HUES48 (cell line): ENCODE measurements around the gene POLR3E.
"Not testable (repeated sequence)": the region's sequence is repeated elsewhere in the genome, so short reads cannot be mapped to it uniquely, and the experiment has no call there.

Experiments used
- H3K27ac ChIP-seq: one replicate; pipeline ENCODE4 v1.7.0; 2013; ENCODE audit warnings: low read depth, low read length, inconsistent platforms
- H3K27me3 ChIP-seq: 2 replicates; pipeline ENCODE4 v1.6.1; 2013; ENCODE audit warnings: mild to moderate bottlenecking, low read length; ENCODE audit not compliant: control insufficient read depth, insufficient read depth
- H3K36me3 ChIP-seq: 2 replicates; pipeline ENCODE4 v1.6.1; 2013; ENCODE audit warnings: low read length; ENCODE audit not compliant: control insufficient read depth, insufficient read depth
- H3K4me1 ChIP-seq: 2 replicates; pipeline ENCODE4 v1.6.1; 2013; ENCODE audit warnings: mild to moderate bottlenecking, low read length; ENCODE audit not compliant: control insufficient read depth, insufficient read depth
- H3K4me3 ChIP-seq: 2 replicates; pipeline ENCODE4 v1.5.1; 2013; ENCODE audit warnings: mild to moderate bottlenecking, low read depth, low read length
- H3K9ac ChIP-seq: 2 replicates; pipeline ENCODE4 v1.6.1; 2013; ENCODE audit warnings: mild to moderate bottlenecking, low read depth, low read length, moderate library complexity
- H3K9me3 ChIP-seq: 2 replicates; pipeline ENCODE4 v1.6.1; 2013; ENCODE audit warnings: low read length; ENCODE audit not compliant: control insufficient read depth, insufficient read depth

The POLR3E gene

DNA sequence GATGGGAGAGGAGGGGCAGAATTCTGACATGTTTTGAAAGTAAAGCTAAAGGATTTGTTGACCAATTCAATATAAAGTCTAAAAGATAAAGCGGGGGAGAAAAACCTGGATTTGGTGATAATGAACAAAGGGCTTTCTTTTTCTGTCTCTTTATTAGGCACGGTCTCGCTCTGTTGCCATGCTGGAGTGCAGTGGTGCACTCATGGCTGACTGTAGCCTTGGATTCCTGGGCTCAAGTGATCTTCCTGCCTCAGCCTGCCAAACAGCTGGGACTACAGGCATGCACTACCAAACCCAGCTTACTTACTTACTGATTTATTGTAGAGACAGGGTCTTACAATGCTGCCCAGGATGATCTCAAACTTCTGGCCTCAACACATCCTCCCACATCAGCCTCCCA, 69.7 kb downstream of the POLR3E start:
- H3K36me3 ChIP-seq = peaks cover 57% of the 10 kb centered on the region
- H3K4me3 ChIP-seq = no peak overlapping the region
- no peak overlapping the region for H3K27ac ChIP-seq
- H3K27me3 ChIP-seq = no peaks in the 10 kb centered on the region
- no peak overlapping the region for H3K9ac ChIP-seq
- H3K9me3 ChIP-seq = no peaks in the 10 kb centered on the region
- peaks cover 19% of the 10 kb centered on the region for H3K4me1 ChIP-seq

DNA sequence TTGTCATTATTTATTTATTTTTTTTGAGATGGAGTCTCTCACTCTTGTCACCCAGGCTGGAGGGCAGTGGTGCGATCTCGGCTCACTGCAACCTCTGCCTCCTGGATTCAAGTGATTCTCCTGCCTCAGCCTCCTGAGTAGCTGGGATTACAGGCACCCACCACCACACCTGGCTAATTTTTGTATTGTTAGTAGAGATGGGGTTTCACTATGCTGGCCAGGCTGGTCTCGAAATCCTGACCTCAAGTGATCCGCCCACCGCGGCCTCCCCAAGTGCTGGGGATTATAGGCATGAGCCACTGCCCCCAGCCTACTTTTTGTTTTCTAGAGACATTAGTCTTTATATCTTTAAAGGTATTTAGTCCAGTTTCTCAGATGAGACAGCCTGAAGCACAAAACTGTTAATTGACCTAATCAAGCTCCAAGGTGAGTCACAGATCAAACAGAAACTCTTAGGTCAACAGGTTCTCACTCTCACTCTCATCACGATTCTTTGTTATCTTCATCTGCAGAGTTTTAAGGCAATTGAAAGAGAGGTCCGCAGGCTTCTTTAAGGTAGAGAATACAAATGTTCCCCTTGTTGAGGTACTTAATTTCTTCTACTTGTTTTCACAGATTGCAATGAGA, 71.1 kb downstream of the POLR3E start:
- H3K36me3 ChIP-seq = peaks cover 46% of the 10 kb centered on the region
- not testable (repeated sequence) for H3K27me3 ChIP-seq, H3K4me3 ChIP-seq, H3K9me3 ChIP-seq, H3K9ac ChIP-seq
- peak overlapping the region; percentile 4 for H3K27ac ChIP-seq
- H3K4me1 ChIP-seq = peaks cover 30% of the 10 kb centered on the region

DNA sequence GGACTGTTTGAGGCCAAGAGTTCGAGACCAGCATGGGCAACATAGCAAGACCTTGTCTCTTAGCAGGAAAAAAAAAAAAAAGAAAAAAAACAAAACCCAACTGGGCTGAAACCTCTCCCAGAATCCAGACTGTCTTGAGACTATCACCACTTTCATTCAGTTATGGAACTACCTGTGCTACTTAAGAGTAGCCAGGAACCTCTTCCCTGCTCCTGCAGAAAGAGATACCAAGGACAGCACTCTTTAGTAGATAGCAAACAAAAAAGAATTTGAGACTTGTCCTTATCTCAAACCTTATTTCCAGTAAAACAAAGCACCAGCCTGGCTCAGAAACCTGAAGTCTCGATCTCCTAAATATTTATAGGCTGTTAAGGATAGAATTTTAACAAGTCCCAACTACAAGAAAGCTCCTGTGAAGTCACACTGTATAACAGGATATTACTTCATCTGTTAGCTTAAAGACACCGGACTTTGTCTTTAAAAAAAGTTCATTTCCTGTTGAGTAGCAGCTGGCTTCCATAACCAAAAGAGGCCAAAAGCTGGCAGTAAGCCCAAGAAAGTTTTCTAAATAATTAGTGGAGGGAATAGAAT, 72.1 kb downstream of the POLR3E start:
- H3K27ac ChIP-seq = peak overlapping the region; percentile 70
- H3K9me3 ChIP-seq = no peaks in the 10 kb centered on the region
- no peak overlapping the region for H3K4me3 ChIP-seq
- no peak overlapping the region for H3K9ac ChIP-seq
- peaks cover 36% of the 10 kb centered on the region for H3K36me3 ChIP-seq
- peaks cover 30% of the 10 kb centered on the region for H3K4me1 ChIP-seq
- H3K27me3 ChIP-seq = no peaks in the 10 kb centered on the region

DNA sequence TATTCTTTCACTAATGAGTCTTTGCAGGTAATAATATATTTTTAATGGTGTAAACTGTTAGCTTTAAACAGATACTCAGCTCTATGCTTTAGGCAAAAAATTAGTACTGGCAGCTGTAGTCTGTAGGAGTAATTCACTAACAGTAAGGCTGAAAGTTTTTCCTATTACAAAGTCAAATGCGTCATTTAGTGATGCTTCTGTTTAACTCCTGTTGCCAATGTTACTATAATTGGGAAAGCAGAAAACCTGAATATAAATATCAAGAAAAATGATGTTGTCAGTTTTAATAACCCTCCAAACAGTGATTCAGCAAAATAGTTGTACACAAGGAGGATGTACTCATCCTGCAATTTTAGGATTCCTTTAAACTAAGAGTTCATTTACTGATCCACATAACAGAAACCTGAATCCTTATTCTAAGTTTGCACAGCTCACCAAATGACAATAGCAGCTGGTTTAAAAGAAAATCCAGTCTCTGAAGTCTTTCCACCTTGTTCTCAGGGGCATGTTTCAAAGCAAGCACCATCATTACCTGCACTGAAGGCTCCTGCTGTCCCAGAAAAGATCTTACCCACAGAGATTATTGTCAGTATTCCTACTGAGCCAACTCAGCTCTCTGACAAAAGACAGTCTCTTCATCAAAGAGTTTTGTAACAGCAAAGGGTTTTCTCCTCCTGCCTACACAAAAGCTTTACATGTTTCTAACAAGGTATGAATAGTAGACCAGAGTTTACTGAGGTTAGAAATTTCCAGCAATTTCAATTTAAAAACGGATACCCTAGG, 73.0 kb downstream of the POLR3E start:
- Histone ChIP-seq H3K27me3 (no peaks in the 10 kb centered on the region), H3K36me3 (peaks cover 28% of the 10 kb centered on the region; the same call in 1 of the 2 replicates), H3K9ac (no peak overlapping the region), H3K9me3 (no peaks in the 10 kb centered on the region), H3K4me1 (peaks cover 30% of the 10 kb centered on the region), H3K4me3 (no peak overlapping the region), H3K27ac (peak overlapping the region; percentile 70)

GRCh38 chr16:22372882-22373661, 75.9 kb downstream of the POLR3E start:
- peak overlapping the region; percentile 88 for H3K4me3 ChIP-seq
- H3K27ac ChIP-seq = no peak overlapping the region
- H3K9me3 ChIP-seq = no peaks in the 10 kb centered on the region
- H3K27me3 ChIP-seq = no peaks in the 10 kb centered on the region; the same call in 1 of the 2 replicates
- H3K36me3 ChIP-seq = peaks cover 25% of the 10 kb centered on the region; the same call in 1 of the 2 replicates
- peak overlapping the region; percentile 69 for H3K9ac ChIP-seq
- H3K4me1 ChIP-seq = peaks cover 26% of the 10 kb centered on the region

DNA sequence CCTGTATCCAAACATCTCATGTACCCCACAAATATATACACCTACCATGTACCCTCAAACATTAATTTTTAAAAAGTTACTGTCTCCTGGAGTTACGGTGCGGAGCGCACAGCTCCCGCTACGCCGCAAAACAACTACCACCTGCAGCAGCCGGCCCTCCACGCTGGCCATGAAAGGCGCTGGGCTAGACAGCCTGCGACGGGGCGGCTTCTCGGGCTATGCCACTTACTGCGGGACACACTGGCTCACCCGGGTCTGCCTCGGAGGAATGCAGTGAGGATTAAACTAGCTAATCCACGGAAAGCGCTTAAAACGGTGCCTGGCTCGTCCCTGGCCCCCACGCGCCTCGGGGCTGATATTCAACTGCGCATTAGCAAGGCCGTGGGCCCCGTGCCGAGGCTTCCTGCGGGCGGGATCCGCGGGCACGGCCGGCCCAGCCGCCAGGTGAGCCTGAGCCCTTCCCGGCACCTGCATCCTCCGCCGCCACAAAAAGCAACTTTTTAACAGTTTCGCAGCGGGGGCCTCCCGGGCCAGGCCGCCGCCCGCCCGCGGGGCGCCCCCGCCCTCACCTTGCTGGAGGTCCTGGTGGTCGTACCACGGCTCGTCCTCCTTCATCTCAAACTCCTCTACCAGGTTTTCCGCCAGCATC, 76.6 kb downstream of the POLR3E start:
- H3K27ac ChIP-seq = peak overlapping the region; percentile 83
- H3K9ac ChIP-seq = peak overlapping the region; percentile 69
- peaks cover 26% of the 10 kb centered on the region for H3K4me1 ChIP-seq

DNA sequence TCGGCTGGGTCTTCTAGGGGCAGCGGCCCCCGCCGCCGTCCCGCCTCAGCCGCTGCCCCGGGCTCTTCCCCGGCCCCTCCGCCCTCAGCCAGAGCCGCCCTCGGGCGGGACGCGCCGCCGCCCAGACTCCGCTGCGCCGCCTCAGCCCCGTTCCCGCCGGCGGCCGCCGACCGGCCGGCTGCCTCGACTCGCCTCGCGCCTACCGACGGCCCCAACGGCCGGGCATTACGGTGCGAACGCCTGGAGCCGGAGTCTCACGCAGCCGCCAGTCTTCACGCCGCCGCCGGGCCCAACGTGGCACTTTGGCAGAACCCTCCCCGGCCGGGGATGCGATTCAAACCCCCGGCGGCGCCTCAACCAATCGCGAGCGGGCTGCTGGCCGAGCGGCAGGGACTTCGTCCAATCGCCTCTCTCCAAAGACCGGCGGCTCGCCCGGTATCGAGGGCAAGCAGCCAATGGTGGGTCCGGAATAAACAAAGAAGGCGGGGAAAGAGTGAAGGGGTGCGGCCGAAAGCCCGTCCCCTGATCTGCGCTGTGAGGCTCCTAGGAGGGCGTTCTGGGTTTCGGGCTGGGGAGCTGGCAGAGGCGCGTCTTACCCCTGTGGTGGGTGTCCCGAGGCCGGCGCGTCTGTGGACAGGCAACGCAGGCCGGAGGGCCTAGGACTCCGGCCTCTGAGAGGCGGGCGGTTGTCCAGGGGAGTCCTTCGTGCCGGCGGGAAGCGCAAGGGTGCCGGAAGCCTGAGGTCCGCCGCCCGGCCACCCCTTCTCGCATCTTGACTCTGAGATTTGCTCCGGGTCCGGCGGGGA, 77.3 kb downstream of the POLR3E start, which contains the start of gene CDR2:
CDR2 (minus strand) TSS at position 309 of the 806 bp plus-strand sequence. CDS start 310 bp downstream, outside the sequence.
- peak within 1 kb of the TSS; percentile 69 for H3K9ac ChIP-seq
- H3K4me3 ChIP-seq = peak within 1 kb of the TSS; percentile 88
- H3K9me3 ChIP-seq = no peaks in the 10 kb centered on the region
- peaks cover 24% of the 10 kb centered on the region for H3K4me1 ChIP-seq
- H3K27me3 ChIP-seq = no peaks in the 10 kb centered on the region; the same call in 1 of the 2 replicates
- peak within 1 kb of the TSS; percentile 83 for H3K27ac ChIP-seq
- peaks cover 17% of the 10 kb centered on the region; the same call in 1 of the 2 replicates for H3K36me3 ChIP-seq

More for the DNA sequence above, 76.6 kb downstream of the POLR3E start:
- Histone ChIP-seq H3K36me3 (peaks cover 21% of the 10 kb centered on the region; the same call in 1 of the 2 replicates), H3K27me3 (no peaks in the 10 kb centered on the region; the same call in 1 of the 2 replicates), H3K4me3 (peak overlapping the region; percentile 88), H3K9me3 (no peaks in the 10 kb centered on the region)

DNA sequence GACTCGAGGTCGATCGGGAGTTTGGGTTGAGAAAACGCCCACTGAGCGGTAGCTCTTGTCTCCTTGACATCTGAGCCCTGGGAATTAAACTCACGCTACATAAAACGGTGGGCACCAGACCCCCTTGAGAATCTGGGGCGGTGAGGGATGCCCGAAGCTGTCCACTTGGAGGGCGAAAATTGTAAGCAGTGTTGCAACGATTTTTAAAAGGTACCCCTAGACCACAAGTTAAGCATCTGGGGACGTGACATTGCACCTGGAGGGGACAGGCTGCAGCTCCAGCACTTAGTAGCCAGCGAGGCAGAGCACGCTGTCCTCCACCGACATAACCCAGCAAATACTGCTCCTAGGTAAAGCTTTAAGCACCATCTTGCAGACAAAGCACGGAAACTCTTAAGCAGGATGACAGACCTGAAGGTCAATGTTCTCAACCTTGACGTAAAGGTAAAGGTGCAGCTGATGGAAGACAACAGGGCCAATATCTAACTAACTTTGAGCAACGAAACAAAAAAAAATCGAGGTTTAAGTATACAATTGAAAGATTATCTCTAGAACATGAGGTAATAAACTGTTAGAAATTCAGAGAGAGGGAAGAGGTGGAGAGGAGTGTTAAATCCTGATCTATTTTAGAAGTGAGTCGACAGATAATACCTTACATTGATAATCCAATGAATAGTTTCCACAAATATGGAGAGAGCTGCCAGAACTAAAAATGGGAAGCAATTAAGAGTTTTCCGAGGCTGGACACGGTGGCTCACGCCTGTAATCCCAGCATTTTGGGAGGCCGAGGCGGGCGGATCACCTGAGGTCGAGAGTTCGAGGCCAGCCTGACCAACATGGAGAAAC, 78.1 kb downstream of the POLR3E start:
- Histone ChIP-seq H3K36me3 (peaks cover 14% of the 10 kb centered on the region; the same call in 1 of the 2 replicates), H3K4me3 (peak overlapping the region; percentile 88), H3K27ac (peak overlapping the region; percentile 67), H3K9ac (0 out of 2 replicates have a peak overlapping the region, but pooled peaks have one; percentile 69), H3K9me3 (no peaks in the 10 kb centered on the region), H3K4me1 (peaks cover 16% of the 10 kb centered on the region), H3K27me3 (no peaks in the 10 kb centered on the region; the same call in 1 of the 2 replicates)
